Small intestine (tissue), 7 donors: ENCODE data around the gene SPEF2. TPM values are rescaled to one million over a fixed set of nuclear protein-coding genes. Genes with fewer than 3 reads are reported as not detected.

Source experiments
- DNase-seq, 2 donors: peaks; one replicate each; pipeline versions ENCODE4 v3.0.0 to v3.0.0-alpha.2; 2013
- FAIRE-seq: peaks from 2 replicates; lab custom pipeline; 2012; peaks lifted over from hg19 to GRCh38; lab: Jason Lieb, UNC
- H3K27ac ChIP-seq, 3 donors: one replicate each; pipeline ENCODE4 v1.5.1; 2013; ENCODE audit warnings: low read length in 2 of 3, mild to moderate bottlenecking in 2 of 3, control low read depth in 1 of 3, inconsistent platforms in 1 of 3, low read depth in 1 of 3, moderate library complexity in 1 of 3
- H3K27me3 ChIP-seq, 3 donors: one replicate each; pipeline ENCODE4 v1.6.1; 2013; ENCODE audit warnings: low read length in 3 of 3, inconsistent platforms in 1 of 3; ENCODE audit not compliant: control insufficient read depth in 3 of 3, insufficient read depth in 3 of 3
- H3K36me3 ChIP-seq, 3 donors: one replicate each; pipeline ENCODE4 v1.6.1; 2013; ENCODE audit warnings: low read length in 3 of 3, inconsistent platforms in 1 of 3, low read depth in 1 of 3, mild to moderate bottlenecking in 1 of 3, moderate library complexity in 1 of 3; ENCODE audit not compliant: control insufficient read depth in 3 of 3, insufficient read depth in 2 of 3
- H3K4me1 ChIP-seq, 3 donors: one replicate each; pipeline ENCODE4 v1.6.1; 2013; ENCODE audit warnings: low read length in 2 of 3, inconsistent platforms in 1 of 3, low read depth in 1 of 3, mild to moderate bottlenecking in 1 of 3, moderate library complexity in 1 of 3; ENCODE audit not compliant: control insufficient read depth in 3 of 3, insufficient read depth in 2 of 3
- H3K4me3 ChIP-seq, 3 donors: one replicate each; pipeline ENCODE4 v1.5.1; 2013; ENCODE audit warnings: low read length in 3 of 3, control low read depth in 1 of 3, inconsistent platforms in 1 of 3, low read depth in 1 of 3, mild to moderate bottlenecking in 1 of 3, moderate library complexity in 1 of 3
- H3K9me3 ChIP-seq, 2 donors: one replicate each; pipeline ENCODE4 v1.6.1; 2013; ENCODE audit warnings: low read depth in 1 of 2, low read length in 1 of 2; ENCODE audit not compliant: control insufficient read depth in 2 of 2, insufficient read depth in 1 of 2
- WGBS, 3 donors: extraction: QIAGEN DNeasy Blood & Tissue Kit; methylation state at CpG; one replicate each; pipeline ENCODE4 v1.1.7; 2013; 5-methylcytosine and 5-hydroxymethylcytosine counted together
- polyA plus RNA-seq, 4 donors: library from polyadenylated mRNA; stranded (reverse) in 3 of 4; unstranded in 1 of 4; fragments of 200-250 nt in 3 of 4; fragments of 120-200 nt in 1 of 4; gene quantifications; one replicate each; pipeline versions ENCODE4 v1.2.1 to v1.2.3, GENCODE V29; 2013
- donor health status: healthy with polysubstance abuse.
- donor health status: control.
- donor health status: control.
- donor health status: Bipolar disorder and iron deficiency.
- donor health status: healthy.

Gene SPEF2
- polyA plus RNA-seq, 4 donors: under 0.01 to 13.5 (median 0.77) TPM

GRCh38 chr5:35678661-35679060 lies 61.0 kb downstream of the SPEF2 start:
- no peaks in the 10 kb centered on the region for H3K4me1 ChIP-seq
- H3K9me3 ChIP-seq: no peaks in the 10 kb centered on the region
- DNase-seq: no peak
- H3K4me3 ChIP-seq: no peak overlapping the region
- H3K36me3 ChIP-seq: no peaks in the 10 kb centered on the region
- no peaks in the 10 kb centered on the region for H3K27me3 ChIP-seq
- no peak overlapping the region for H3K27ac ChIP-seq
- 72 to 91% (median 81%) methylated on average over 3 of the region's 3 CpGs for WGBS, 3 donors
- no peak for FAIRE-seq

GRCh38 chr5:35679357-35679756 lies 61.7 kb downstream of the SPEF2 start:
- Histone ChIP-seq H3K27ac (no peak overlapping the region), H3K4me1 (peaks cover 0 to 3% (median 0%) of the 10 kb centered on the region in 3 donors), H3K36me3 (no peaks in the 10 kb centered on the region), H3K4me3 (no peak overlapping the region), H3K27me3 (no peaks in the 10 kb centered on the region), H3K9me3 (no peaks in the 10 kb centered on the region)
- DNase-seq (no peak), FAIRE-seq (no peak)
- WGBS, 3 donors: 91 to 100% (median 100%) methylated on average over 1 of the region's 1 CpG

GRCh38 chr5:35681911-35682310 lies 64.2 kb downstream of the SPEF2 start:
- no peak for FAIRE-seq

DNA sequence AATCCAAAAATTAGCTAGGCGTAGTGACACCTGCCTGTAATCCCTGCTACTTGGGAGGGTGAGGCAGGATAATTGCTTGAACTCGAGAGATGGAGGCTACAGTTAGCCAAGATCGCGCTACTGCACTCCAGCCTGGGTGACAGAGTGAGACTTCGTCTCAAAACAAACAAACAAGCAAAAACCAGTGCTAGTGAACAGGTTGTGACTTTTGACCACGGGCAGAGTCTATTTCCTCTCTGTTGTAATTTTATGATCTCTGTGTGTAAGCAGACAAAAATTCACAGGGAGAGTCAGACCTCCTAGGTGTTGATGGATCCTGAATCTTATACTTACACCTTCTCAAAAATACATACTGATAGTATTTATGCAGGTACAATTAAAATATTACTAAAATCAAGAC lies 65.8 kb downstream of the SPEF2 start:
- DNase-seq: peak; percentile 58 to 59
- 29 to 64% (median 42%) methylated on average over 6 of the region's 6 CpGs for WGBS, 3 donors
- Histone ChIP-seq H3K27ac (no peak overlapping the region), H3K9me3 (no peaks in the 10 kb centered on the region), H3K27me3 (no peaks in the 10 kb centered on the region), H3K4me1 (peaks cover 0 to 4% (median 0%) of the 10 kb centered on the region in 3 donors), H3K36me3 (no peaks in the 10 kb centered on the region), H3K4me3 (no peak overlapping the region)
- FAIRE-seq: no peak

More at GRCh38 chr5:35681911-35682310, 64.2 kb downstream of the SPEF2 start:
- Histone ChIP-seq H3K27me3 (no peaks in the 10 kb centered on the region), H3K4me1 (peaks cover 0 to 4% (median 0%) of the 10 kb centered on the region in 3 donors), H3K4me3 (no peak overlapping the region), H3K27ac (no peak overlapping the region), H3K36me3 (no peaks in the 10 kb centered on the region), H3K9me3 (no peaks in the 10 kb centered on the region)
- 69 to 71% (median 69%) methylated on average over 1 of the region's 1 CpG for WGBS, 3 donors
- DNase-seq: no peak

DNA sequence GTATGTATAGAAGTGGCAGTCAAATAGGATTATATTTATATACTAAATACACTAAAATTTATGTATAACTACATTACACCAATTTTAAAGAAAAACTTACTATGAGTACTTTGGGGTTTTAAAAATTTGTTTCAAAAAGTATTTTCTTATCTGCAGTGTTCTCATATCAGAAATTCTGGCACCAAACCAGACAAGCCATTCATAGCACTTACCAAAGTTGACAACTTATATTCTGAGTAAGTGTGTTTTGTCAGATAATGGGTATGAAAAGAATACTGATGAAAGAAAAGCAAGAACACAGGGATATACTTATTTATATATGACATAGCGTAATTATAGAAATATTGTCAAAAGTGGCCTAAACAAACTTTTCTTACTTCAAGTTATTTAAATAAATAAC lies 67.5 kb downstream of the SPEF2 start:
- FAIRE-seq: no peak
- no peaks in the 10 kb centered on the region for H3K36me3 ChIP-seq
- H3K4me3 ChIP-seq: no peak overlapping the region
- no peaks in the 10 kb centered on the region for H3K9me3 ChIP-seq
- no peak overlapping the region for H3K27ac ChIP-seq
- H3K27me3 ChIP-seq: no peaks in the 10 kb centered on the region
- peaks cover 0 to 4% (median 0%) of the 10 kb centered on the region in 3 donors for H3K4me1 ChIP-seq
- 85 to 97% (median 88%) methylated on average over 1 of the region's 1 CpG for WGBS, 3 donors
- DNase-seq: no peak

GRCh38 chr5:35687961-35688360 lies 70.3 kb downstream of the SPEF2 start:
- H3K4me1 ChIP-seq: peaks cover 0 to 4% (median 0%) of the 10 kb centered on the region in 3 donors
- H3K4me3 ChIP-seq: no peak overlapping the region
- H3K27ac ChIP-seq: no peak overlapping the region
- no peaks in the 10 kb centered on the region for H3K36me3 ChIP-seq
- H3K27me3 ChIP-seq: no peaks in the 10 kb centered on the region
- 81 to 89% (median 82%) methylated on average over 2 of the region's 2 CpGs for WGBS, 3 donors
- no peaks in the 10 kb centered on the region for H3K9me3 ChIP-seq
- no peak for FAIRE-seq
- DNase-seq: no peak

GRCh38 chr5:35694481-35694880 lies 76.8 kb downstream of the SPEF2 start:
- H3K36me3 ChIP-seq: peaks cover 0 to 2% (median 0%) of the 10 kb centered on the region in 3 donors
- H3K4me3 ChIP-seq: no peak overlapping the region
- no peak overlapping the region for H3K27ac ChIP-seq
- DNase-seq: no peak
- no peaks in the 10 kb centered on the region for H3K9me3 ChIP-seq
- H3K27me3 ChIP-seq: no peaks in the 10 kb centered on the region
- WGBS, 3 donors: 56 to 88% (median 64%) methylated on average over 2 of the region's 2 CpGs
- no peaks in the 10 kb centered on the region for H3K4me1 ChIP-seq
- no peak for FAIRE-seq

- Histone ChIP-seq H3K4me1 (no peaks in the 10 kb centered on the region), H3K9me3 (no peaks in the 10 kb centered on the region), H3K27me3 (no peaks in the 10 kb centered on the region), H3K27ac (no peak overlapping the region), H3K36me3 (peaks cover 0 to 2% (median 0%) of the 10 kb centered on the region in 3 donors), H3K4me3 (no peak overlapping the region)
- WGBS, 3 donors: 80 to 86% (median 82%) methylated on average over 4 of the region's 4 CpGs
- FAIRE-seq (no peak), DNase-seq (no peak)
Observed at GRCh38 chr5:35698047-35698808, 80.6 kb downstream of the SPEF2 start.
